ENCODE data around the gene BANF1. TPM values are rescaled to one million over a fixed set of nuclear protein-coding genes. Genes with fewer than 3 reads are reported as not detected.

The BANF1 gene
- total and polyA plus RNA-seq, 2 of the 13 experiments (the other 11 are each of a cell fraction or from before 2014, with no cell fraction given) = 40.5 to 86.5 TPM

DNA sequence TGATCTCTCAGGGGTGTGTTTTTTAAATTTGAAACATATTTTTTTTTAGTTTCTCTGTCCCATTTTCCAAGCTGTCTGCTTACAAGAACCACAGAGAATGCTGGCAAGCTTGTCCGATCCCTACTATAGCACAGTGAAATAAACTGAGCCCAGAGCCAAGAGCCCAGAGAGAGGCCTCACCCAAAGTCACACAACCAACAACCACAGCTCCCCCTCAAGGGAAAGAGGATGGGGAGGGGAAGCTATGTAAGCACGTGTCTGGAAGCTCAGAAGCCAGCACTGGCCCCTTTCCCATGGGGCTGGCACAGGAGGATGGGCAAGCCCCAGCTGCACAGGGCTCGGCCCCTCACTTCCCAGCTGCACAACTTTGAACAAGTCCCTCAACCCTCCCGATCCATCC, 44.0 kb upstream of the BANF1 start:
- DNase-seq (ENCODE audit: low spot score) (no peak), ATAC-seq (no peak), FAIRE-seq (no peak)
- BruUV-seq (replicated peaks) = no TSS peak
- 65% methylated on average over 4 of the region's 4 CpGs for WGBS (ENCODE audit: low lambda C conversion rate)
- Histone ChIP-seq H3K27ac (ENCODE audit: extremely low read length, insufficient read depth, low read length) (no peak overlapping the region), H3K79me2 (ENCODE audit: insufficient read depth, low read length) (peaks cover 15% of the 10 kb centered on the region), H3K36me3 (replicated peaks in 1 of 2; ENCODE audit: control insufficient read depth in 1 of 2, insufficient read depth in 2 of 2, low read length in 2 of 2) (no peaks in the 10 kb centered on the region), H4K20me1 (ENCODE audit: insufficient read depth, low read length) (no peaks in the 10 kb centered on the region), H3K9me3 (ENCODE audit: low read length) (no peaks in the 10 kb centered on the region), H3K9ac (ENCODE audit: insufficient read depth, low read depth, low read length) (no peak overlapping the region), H3K4me1 (ENCODE audit: insufficient read depth, low read length) (peaks cover 60% of the 10 kb centered on the region), H3K27me3 (ENCODE audit: control insufficient read depth in 1 of 2, insufficient read depth in 2 of 2, low read length in 2 of 2) (no peaks in the 10 kb centered on the region; a peak in 1 of 5 replicates), H2AFZ (ENCODE audit: low read length) (no peak overlapping the region), H3K4me3 (replicated peaks in 1 of 3; ENCODE audit: insufficient read depth in 1 of 3, low read depth in 2 of 3, low read length in 3 of 3) (no peak overlapping the region), H3K4me2 (ENCODE audit: low read depth, low read length) (no peak overlapping the region)
- ChIA-PET CTCF (ENCODE audit: low intra/inter-chr PET ratio, low total read pairs) (no interaction called here), POLR2A (interaction anchor here (1.3 kb wide), 1 partner anchor 70 kb away, joined by 5 read pairs; the partner anchor contains the start of gene FIBP)
- no peak for TF ChIP-seq ZFP1 (CRISPR knock-in tag; IDR thresholded peaks at IDR 0.05)
- no peak for TF ChIP-seq U2AF2 (IDR thresholded peaks at IDR 0.05; ENCODE audit: low read depth, low read length)
- TF ChIP-seq ZNF629 (CRISPR knock-in tag; conservative IDR thresholded peaks at IDR 0.05) = 0 out of 2 replicates have a peak, but pooled peaks have one; percentile 9
- intact Hi-C loops (cut with micrococcal nuclease; ENCODE audit: unreplicated experiment) = no loop called here
- in situ Hi-C loops (cut with HindIII; ENCODE audit: extremely low pct_ligation_motif_present, low pct_unique_long_range_greater_than_20kb) = no loop called here

DNA sequence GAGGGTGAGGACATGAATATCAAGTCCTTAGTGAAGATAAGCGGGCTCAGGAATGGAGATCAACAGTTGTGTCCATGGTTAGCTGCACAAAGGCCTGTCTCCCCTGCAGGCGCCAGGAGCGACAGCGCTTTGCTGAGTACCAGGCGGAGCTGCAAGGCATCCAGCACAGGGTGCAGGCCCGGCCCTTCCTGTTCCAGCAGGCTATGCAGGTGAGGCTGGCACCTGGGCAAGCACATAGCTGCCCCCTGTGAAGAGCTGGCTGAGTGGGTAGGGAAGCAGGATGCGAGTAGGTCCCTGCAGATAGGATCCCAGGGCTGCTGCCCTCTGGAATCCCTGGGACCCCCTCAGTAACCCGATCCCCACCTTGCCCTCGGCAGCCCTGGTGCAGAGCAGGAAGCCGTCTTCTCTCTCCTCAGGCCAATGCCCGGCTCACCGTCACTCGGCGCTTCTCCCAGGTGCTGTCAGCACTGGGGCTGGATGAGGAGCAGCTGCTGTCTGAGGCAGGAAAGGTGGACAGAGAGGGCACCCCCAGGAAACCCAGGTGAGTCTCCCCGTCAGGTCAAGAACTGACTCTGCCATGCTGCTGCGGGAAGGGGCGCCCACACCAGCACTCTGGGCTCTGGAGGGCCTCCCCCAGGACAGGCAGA, 43.4 kb upstream of the BANF1 start:
- ChIA-PET POLR2A (interaction anchor here (1.3 kb wide), 1 partner anchor 71 kb away, joined by 5 read pairs; the partner anchor contains the start of gene FIBP), CTCF (ENCODE audit: low intra/inter-chr PET ratio, low total read pairs) (no interaction called here)
- no peaks in the 10 kb centered on the region for H4K20me1 ChIP-seq (ENCODE audit: insufficient read depth, low read length)
- no peak overlapping the region for H2AFZ ChIP-seq (ENCODE audit: low read length)
- intact Hi-C loops (cut with micrococcal nuclease; ENCODE audit: unreplicated experiment) (no loop called here), in situ Hi-C loops (cut with HindIII; ENCODE audit: extremely low pct_ligation_motif_present, low pct_unique_long_range_greater_than_20kb) (no loop called here)
- ATAC-seq (no peak), FAIRE-seq (no peak), DNase-seq (ENCODE audit: low spot score) (no peak)
- H3K36me3 ChIP-seq (replicated peaks in 1 of 2; ENCODE audit: control insufficient read depth in 1 of 2, insufficient read depth in 2 of 2, low read length in 2 of 2) = peaks cover 2 to 3% of the 10 kb centered on the region in 2 experiments; a peak in 4 of 5 replicates
- H3K4me2 ChIP-seq (ENCODE audit: low read depth, low read length) = no peak overlapping the region
- WGBS (ENCODE audit: low lambda C conversion rate) = 85% methylated on average over 4 of the region's 17 CpGs
- H3K79me2 ChIP-seq (ENCODE audit: insufficient read depth, low read length) = peaks cover 20% of the 10 kb centered on the region
- no peaks in the 10 kb centered on the region; a peak in 1 of 5 replicates for H3K27me3 ChIP-seq (ENCODE audit: control insufficient read depth in 1 of 2, insufficient read depth in 2 of 2, low read length in 2 of 2)
- TF ChIP-seq, protein P1, sequence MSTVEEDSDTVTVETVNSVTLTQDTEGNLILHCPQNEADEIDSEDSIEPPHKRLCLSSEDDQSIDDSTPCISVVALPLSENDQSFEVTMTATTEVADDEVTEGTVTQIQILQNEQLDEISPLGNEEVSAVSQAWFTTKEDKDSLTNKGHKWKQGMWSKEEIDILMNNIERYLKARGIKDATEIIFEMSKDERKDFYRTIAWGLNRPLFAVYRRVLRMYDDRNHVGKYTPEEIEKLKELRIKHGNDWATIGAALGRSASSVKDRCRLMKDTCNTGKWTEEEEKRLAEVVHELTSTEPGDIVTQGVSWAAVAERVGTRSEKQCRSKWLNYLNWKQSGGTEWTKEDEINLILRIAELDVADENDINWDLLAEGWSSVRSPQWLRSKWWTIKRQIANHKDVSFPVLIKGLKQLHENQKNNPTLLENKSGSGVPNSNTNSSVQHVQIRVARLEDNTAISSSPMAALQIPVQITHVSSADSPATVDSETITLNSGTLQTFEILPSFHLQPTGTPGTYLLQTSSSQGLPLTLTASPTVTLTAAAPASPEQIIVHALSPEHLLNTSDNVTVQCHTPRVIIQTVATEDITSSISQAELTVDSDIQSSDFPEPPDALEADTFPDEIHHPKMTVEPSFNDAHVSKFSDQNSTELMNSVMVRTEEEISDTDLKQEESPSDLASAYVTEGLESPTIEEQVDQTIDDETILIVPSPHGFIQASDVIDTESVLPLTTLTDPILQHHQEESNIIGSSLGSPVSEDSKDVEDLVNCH (CRISPR knock-in tag; IDR thresholded peaks at IDR 0.05) = no peak
- TF ChIP-seq ZNF792 (CRISPR knock-in tag; IDR thresholded peaks at IDR 0.05) = no peak
- TF ChIP-seq, protein P2, sequence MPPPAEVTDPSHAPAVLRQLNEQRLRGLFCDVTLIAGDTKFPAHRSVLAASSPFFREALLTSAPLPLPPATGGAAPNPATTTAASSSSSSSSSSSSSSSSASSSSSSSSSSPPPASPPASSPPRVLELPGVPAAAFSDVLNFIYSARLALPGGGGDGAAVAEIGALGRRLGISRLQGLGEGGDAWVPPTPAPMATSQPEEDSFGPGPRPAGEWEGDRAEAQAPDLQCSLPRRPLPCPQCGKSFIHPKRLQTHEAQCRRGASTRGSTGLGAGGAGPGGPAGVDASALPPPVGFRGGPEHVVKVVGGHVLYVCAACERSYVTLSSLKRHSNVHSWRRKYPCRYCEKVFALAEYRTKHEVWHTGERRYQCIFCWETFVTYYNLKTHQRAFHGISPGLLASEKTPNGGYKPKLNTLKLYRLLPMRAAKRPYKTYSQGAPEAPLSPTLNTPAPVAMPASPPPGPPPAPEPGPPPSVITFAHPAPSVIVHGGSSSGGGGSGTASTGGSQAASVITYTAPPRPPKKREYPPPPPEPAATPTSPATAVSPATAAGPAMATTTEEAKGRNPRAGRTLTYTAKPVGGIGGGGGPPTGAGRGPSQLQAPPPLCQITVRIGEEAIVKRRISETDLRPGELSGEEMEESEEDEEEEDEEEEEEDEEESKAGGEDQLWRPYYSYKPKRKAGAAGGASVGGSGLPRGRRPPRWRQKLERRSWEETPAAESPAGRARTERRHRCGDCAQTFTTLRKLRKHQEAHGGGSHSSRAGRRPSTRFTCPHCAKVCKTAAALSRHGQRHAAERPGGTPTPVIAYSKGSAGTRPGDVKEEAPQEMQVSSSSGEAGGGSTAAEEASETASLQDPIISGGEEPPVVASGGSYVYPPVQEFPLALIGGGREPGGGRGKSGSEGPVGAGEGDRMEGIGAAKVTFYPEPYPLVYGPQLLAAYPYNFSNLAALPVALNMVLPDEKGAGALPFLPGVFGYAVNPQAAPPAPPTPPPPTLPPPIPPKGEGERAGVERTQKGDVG (CRISPR knock-in tag; IDR thresholded peaks at IDR 0.05; ENCODE audit: borderline replicate concordance) = no peak
- TF ChIP-seq, protein P3, sequence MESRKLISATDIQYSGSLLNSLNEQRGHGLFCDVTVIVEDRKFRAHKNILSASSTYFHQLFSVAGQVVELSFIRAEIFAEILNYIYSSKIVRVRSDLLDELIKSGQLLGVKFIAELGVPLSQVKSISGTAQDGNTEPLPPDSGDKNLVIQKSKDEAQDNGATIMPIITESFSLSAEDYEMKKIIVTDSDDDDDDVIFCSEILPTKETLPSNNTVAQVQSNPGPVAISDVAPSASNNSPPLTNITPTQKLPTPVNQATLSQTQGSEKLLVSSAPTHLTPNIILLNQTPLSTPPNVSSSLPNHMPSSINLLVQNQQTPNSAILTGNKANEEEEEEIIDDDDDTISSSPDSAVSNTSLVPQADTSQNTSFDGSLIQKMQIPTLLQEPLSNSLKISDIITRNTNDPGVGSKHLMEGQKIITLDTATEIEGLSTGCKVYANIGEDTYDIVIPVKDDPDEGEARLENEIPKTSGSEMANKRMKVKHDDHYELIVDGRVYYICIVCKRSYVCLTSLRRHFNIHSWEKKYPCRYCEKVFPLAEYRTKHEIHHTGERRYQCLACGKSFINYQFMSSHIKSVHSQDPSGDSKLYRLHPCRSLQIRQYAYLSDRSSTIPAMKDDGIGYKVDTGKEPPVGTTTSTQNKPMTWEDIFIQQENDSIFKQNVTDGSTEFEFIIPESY (CRISPR knock-in tag; IDR thresholded peaks at IDR 0.05) = peak; percentile 76; the same call in 1 of the 2 replicates
- H3K9ac ChIP-seq (ENCODE audit: insufficient read depth, low read depth, low read length) = no peak overlapping the region
- H3K4me3 ChIP-seq (replicated peaks in 1 of 3; ENCODE audit: insufficient read depth in 1 of 3, low read depth in 2 of 3, low read length in 3 of 3) = no peak overlapping the region
- peaks cover 63% of the 10 kb centered on the region for H3K4me1 ChIP-seq (ENCODE audit: insufficient read depth, low read length)
- no peaks in the 10 kb centered on the region for H3K9me3 ChIP-seq (ENCODE audit: low read length)
- BruUV-seq (replicated peaks) = no TSS peak
- H3K27ac ChIP-seq (ENCODE audit: extremely low read length, insufficient read depth, low read length) = no peak overlapping the region

Data from HepG2 (cell line).